ENCODE results near the gene KCNK3. TPM values are rescaled to one million over a fixed set of nuclear protein-coding genes. Genes with fewer than 3 reads are reported as not detected.

KCNK3 gene
- total and polyA plus RNA-seq, 4 donors: 6.7 to 29.9 (median 20.0) TPM

GRCh38 chr2:26722911-26723310 is 30.4 kb downstream of the KCNK3 start:
- TF ChIP-seq CTCF (IDR thresholded peaks at IDR 0.05; ENCODE audit: control extremely low read depth, extremely low read depth): no peak
- no peak overlapping the region for H3K4me3 ChIP-seq
- peaks cover 0 to 2% (median 0%) of the 10 kb centered on the region in 4 donors for H3K9me3 ChIP-seq (ENCODE audit: control insufficient read depth in 4 of 4, insufficient read depth in 3 of 4, low read length in 3 of 4)
- no peaks in the 10 kb centered on the region for H3K36me3 ChIP-seq (ENCODE audit: control insufficient read depth in 4 of 4, insufficient read depth in 4 of 4, low read length in 4 of 4)
- H3K27ac ChIP-seq (ENCODE audit: low read depth in 1 of 2, low read length in 1 of 2): peak overlapping the region in 1 of 2 donors; percentile 54
- H3K4me1 ChIP-seq (ENCODE audit: control insufficient read depth in 5 of 5, insufficient read depth in 5 of 5, low read length in 5 of 5): peaks cover 4 to 62% (median 39%) of the 10 kb centered on the region in 5 donors
- DNase-seq (no peak), ATAC-seq (ENCODE audit: insufficient read depth, low FRiP score) (no peak)
- H3K27me3 ChIP-seq (ENCODE audit: control insufficient read depth in 3 of 3, insufficient read depth in 3 of 3, low read length in 2 of 3): peaks cover 0 to 5% (median 0%) of the 10 kb centered on the region in 3 donors
- 88 to 100% methylated on average over 1 of the region's 1 CpG for WGBS, 2 donors
- H3K9ac ChIP-seq (ENCODE audit: insufficient read depth in 1 of 2, low read length in 2 of 2): no peak overlapping the region

GRCh38 chr2:26723475-26723874 is 31.0 kb downstream of the KCNK3 start:
- H3K27ac ChIP-seq (ENCODE audit: low read depth in 1 of 2, low read length in 1 of 2): peak overlapping the region; percentile 68 to 91
- no peak for TF ChIP-seq CTCF (IDR thresholded peaks at IDR 0.05; ENCODE audit: control extremely low read depth, extremely low read depth)
- H3K4me1 ChIP-seq (ENCODE audit: control insufficient read depth in 5 of 5, insufficient read depth in 5 of 5, low read length in 5 of 5): peaks cover 4 to 62% (median 39%) of the 10 kb centered on the region in 5 donors
- H3K9ac ChIP-seq (ENCODE audit: insufficient read depth in 1 of 2, low read length in 2 of 2): peak overlapping the region in 1 of 2 donors; percentile 8
- WGBS, 2 donors: 86 to 87% methylated on average over 3 of the region's 3 CpGs
- no peak overlapping the region for H3K4me3 ChIP-seq
- DNase-seq (no peak), ATAC-seq (ENCODE audit: insufficient read depth, low FRiP score) (no peak)
- peaks cover 0 to 5% (median 0%) of the 10 kb centered on the region in 3 donors for H3K27me3 ChIP-seq (ENCODE audit: control insufficient read depth in 3 of 3, insufficient read depth in 3 of 3, low read length in 2 of 3)
- H3K36me3 ChIP-seq (ENCODE audit: control insufficient read depth in 4 of 4, insufficient read depth in 4 of 4, low read length in 4 of 4): no peaks in the 10 kb centered on the region
- H3K9me3 ChIP-seq (ENCODE audit: control insufficient read depth in 4 of 4, insufficient read depth in 3 of 4, low read length in 3 of 4): peaks cover 0 to 2% (median 0%) of the 10 kb centered on the region in 4 donors

- Histone ChIP-seq H3K4me3 (no peak overlapping the region), H3K4me1 (ENCODE audit: control insufficient read depth in 5 of 5, insufficient read depth in 5 of 5, low read length in 5 of 5) (peaks cover 4 to 60% (median 39%) of the 10 kb centered on the region in 5 donors), H3K27me3 (ENCODE audit: control insufficient read depth in 3 of 3, insufficient read depth in 3 of 3, low read length in 2 of 3) (peaks cover 0 to 5% (median 0%) of the 10 kb centered on the region in 3 donors), H3K9me3 (ENCODE audit: control insufficient read depth in 4 of 4, insufficient read depth in 3 of 4, low read length in 3 of 4) (peaks cover 0 to 2% (median 0%) of the 10 kb centered on the region in 4 donors), H3K9ac (ENCODE audit: insufficient read depth in 1 of 2, low read length in 2 of 2) (peak overlapping the region in 1 of 2 donors; percentile 8), H3K27ac (ENCODE audit: low read depth in 1 of 2, low read length in 1 of 2) (peak overlapping the region; percentile 68 to 91), H3K36me3 (ENCODE audit: control insufficient read depth in 4 of 4, insufficient read depth in 4 of 4, low read length in 4 of 4) (peaks cover 0 to 5% (median 0%) of the 10 kb centered on the region in 4 donors)
- TF ChIP-seq CTCF (IDR thresholded peaks at IDR 0.05; ENCODE audit: control extremely low read depth, extremely low read depth): no peak
- ATAC-seq (ENCODE audit: insufficient read depth, low FRiP score): peak; percentile 47
- peak; percentile 68 to 69 (median 69) for DNase-seq
- WGBS, 2 donors: 57 to 67% methylated on average over 14 of the region's 14 CpGs
Measured at GRCh38 chr2:26723991-26724750, 31.6 kb downstream of the KCNK3 start.

All from lung (tissue), 12 donors.